Prostate gland (tissue), 2 donors: ENCODE results near the gene CEP55. TPM values are rescaled to one million over a fixed set of nuclear protein-coding genes. Genes with fewer than 3 reads are reported as not detected.

Source experiments
- DNase-seq: peaks from one replicate; pipeline ENCODE4 v3.0.0-alpha.2; 2019; ENCODE audit warnings: low spot score
- H3K27ac ChIP-seq, 2 donors: fragments of 200-600 bp; sonication (generic); 2 replicates each; pipeline ENCODE4 v1.5.1; 2017 to 2019
- H3K27me3 ChIP-seq: fragments of 200-600 bp; sonication (generic); replicated peaks from 2 replicates; pipeline ENCODE4 v1.5.1; 2019; ENCODE audit not compliant: insufficient read depth
- H3K36me3 ChIP-seq, 2 donors: fragments of 200-600 bp; sonication (generic); 1 replicate in 1 of 2; 2 replicates in 1 of 2; pipeline versions ENCODE4 v1.5.1 to v1.8.1; 2017 to 2019
- H3K4me1 ChIP-seq: fragments of 200-600 bp; sonication (generic); replicated peaks from 2 replicates; pipeline ENCODE4 v1.5.1; 2019
- H3K4me3 ChIP-seq, 2 donors: fragments of 200-600 bp; sonication (generic); 2 replicates each; pipeline ENCODE4 v1.5.1; 2017 to 2019
- H3K9me3 ChIP-seq: fragments of 200-600 bp; sonication (generic); 2 replicates; pipeline ENCODE4 v1.5.1; 2017
- POLR2A ChIP-seq: fragments of 450-650 bp; IDR thresholded peaks from one replicate; pipeline ENCODE4 v1.6.1; 2016; ENCODE audit warnings: antibody characterized with exemption, mild to moderate bottlenecking
- POLR2AphosphoS5 ChIP-seq: sonication (generic); formaldehyde crosslinking; IDR thresholded peaks from one replicate; pipeline ENCODE4 v1.6.1; 2017; ENCODE audit warnings: antibody characterized with exemption
- WGBS: methylation state at CpG from one replicate; pipeline ENCODE4 v1.1.5; 2018; 5-methylcytosine and 5-hydroxymethylcytosine counted together
- intact Hi-C: fragments of 100-400 bp; cut with DNase I; formaldehyde crosslinking; loops from one replicate; pipeline ENCODE4 v1.14.2; 2022
- total RNA-seq, 2 donors: library from RNA; depleted of rRNA; stranded (reverse); fragments of >200 nt; gene quantifications; one replicate each; pipeline ENCODE4 v1.1.0, GENCODE V29; 2016
- TF ChIP-seq, protein P1 (sequence below), 4 experiments: fragments of 200-600 bp in 2 of 4; fragments of 450-650 bp in 2 of 4; sonication (generic) in 2 of 4; IDR thresholded peaks; 1 replicate in 3 of 4; 2 replicates in 1 of 4; pipeline ENCODE4 v1.5.1; 2016 to 2019; ENCODE audit warnings: antibody characterized with exemption in 4 of 4, mild to moderate bottlenecking in 2 of 4, moderate library complexity in 2 of 4

Gene CEP55
- total RNA-seq, 2 donors from 2014 or later, result 0.14 to 4.7 TPM

DNA sequence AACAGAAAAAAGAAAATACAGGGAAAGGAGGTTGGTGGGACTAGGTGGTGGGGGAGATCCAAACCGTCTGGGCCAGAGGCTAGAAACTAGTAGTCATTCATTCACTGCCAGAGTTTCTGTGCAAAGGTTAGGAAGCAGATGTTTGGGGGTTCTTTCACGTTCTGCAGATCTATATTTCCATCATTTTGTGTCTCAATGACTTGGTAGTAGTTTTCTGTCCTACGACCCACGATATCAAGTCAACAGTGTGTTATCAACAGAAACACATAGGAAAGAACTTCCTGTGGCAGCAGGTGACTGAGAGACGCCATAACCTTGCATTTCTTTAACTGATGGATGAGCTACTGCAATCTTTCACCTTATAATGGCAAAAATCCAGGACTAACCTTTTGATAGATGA lies 1.8 kb downstream of the CEP55 start:
- DNase-seq, result no peak
- WGBS, result 66% methylated on average over 5 of the region's 5 CpGs
- intact Hi-C loops, result no loop called here
- H3K4me1 ChIP-seq, result peaks cover 3% of the 10 kb centered on the region
- H3K27ac ChIP-seq, result no peak overlapping the region
- H3K4me3 ChIP-seq, result no peak overlapping the region
- H3K27me3 ChIP-seq, result no peaks in the 10 kb centered on the region
- no peaks in the 10 kb centered on the region for H3K36me3 ChIP-seq
- TF ChIP-seq POLR2AphosphoS5 (no peak), POLR2A (no peak)
- no peaks in the 10 kb centered on the region for H3K9me3 ChIP-seq

DNA sequence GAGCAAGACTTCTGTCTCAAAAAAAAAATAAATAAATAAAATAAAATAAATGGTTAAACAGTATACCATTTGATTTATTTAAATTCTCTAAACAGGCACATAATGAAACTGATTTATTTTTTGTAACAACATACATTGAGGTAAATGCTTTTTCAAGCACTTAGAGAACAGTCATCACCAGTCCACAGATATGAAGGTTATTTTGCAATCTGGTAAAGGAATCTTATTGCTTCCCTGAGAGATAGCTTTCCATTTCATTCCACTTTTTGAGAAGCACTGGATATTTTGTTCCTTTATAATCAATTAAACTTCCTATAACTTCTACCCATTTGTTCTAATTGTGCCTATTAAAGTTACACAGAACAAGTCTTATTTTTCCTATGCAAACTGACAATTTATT lies 5.2 kb downstream of the CEP55 start:
- H3K27ac ChIP-seq, result no peak overlapping the region
- intact Hi-C loops, result no loop called here
- no peaks in the 10 kb centered on the region for H3K36me3 ChIP-seq
- TF ChIP-seq, protein P1, sequence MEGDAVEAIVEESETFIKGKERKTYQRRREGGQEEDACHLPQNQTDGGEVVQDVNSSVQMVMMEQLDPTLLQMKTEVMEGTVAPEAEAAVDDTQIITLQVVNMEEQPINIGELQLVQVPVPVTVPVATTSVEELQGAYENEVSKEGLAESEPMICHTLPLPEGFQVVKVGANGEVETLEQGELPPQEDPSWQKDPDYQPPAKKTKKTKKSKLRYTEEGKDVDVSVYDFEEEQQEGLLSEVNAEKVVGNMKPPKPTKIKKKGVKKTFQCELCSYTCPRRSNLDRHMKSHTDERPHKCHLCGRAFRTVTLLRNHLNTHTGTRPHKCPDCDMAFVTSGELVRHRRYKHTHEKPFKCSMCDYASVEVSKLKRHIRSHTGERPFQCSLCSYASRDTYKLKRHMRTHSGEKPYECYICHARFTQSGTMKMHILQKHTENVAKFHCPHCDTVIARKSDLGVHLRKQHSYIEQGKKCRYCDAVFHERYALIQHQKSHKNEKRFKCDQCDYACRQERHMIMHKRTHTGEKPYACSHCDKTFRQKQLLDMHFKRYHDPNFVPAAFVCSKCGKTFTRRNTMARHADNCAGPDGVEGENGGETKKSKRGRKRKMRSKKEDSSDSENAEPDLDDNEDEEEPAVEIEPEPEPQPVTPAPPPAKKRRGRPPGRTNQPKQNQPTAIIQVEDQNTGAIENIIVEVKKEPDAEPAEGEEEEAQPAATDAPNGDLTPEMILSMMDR (IDR thresholded peaks at IDR 0.05), result no peak
- TF ChIP-seq POLR2AphosphoS5, result no peak
- no peak for TF ChIP-seq POLR2A
- peaks cover 1% of the 10 kb centered on the region for H3K4me1 ChIP-seq
- H3K4me3 ChIP-seq, result no peak overlapping the region
- no peaks in the 10 kb centered on the region for H3K9me3 ChIP-seq
- DNase-seq, result no peak
- no peaks in the 10 kb centered on the region for H3K27me3 ChIP-seq

DNA sequence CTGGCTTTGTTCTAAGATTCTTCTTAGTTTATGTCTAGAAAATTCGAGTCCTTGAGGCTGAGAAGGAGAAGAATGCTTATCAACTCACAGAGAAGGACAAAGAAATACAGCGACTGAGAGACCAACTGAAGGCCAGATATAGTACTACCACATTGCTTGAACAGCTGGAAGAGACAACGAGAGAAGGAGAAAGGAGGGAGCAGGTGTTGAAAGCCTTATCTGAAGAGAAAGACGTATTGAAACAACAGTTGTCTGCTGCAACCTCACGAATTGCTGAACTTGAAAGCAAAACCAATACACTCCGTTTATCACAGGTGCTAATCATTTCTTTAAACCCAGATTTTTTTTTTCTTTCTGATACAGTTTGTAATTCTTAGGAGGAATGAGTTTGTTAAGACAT lies 6.7 kb downstream of the CEP55 start:
- intact Hi-C loops, result no loop called here
- H3K36me3 ChIP-seq, result no peaks in the 10 kb centered on the region
- H3K9me3 ChIP-seq, result no peaks in the 10 kb centered on the region
- no peak for DNase-seq
- no peaks in the 10 kb centered on the region for H3K4me1 ChIP-seq
- WGBS, result 64% methylated on average over 6 of the region's 6 CpGs
- H3K27ac ChIP-seq, result no peak overlapping the region
- H3K4me3 ChIP-seq, result no peak overlapping the region
- H3K27me3 ChIP-seq, result no peaks in the 10 kb centered on the region
- no peak for TF ChIP-seq POLR2AphosphoS5
- TF ChIP-seq POLR2A, result no peak
- TF ChIP-seq, protein P1 (IDR thresholded peaks at IDR 0.05), result no peak

DNA sequence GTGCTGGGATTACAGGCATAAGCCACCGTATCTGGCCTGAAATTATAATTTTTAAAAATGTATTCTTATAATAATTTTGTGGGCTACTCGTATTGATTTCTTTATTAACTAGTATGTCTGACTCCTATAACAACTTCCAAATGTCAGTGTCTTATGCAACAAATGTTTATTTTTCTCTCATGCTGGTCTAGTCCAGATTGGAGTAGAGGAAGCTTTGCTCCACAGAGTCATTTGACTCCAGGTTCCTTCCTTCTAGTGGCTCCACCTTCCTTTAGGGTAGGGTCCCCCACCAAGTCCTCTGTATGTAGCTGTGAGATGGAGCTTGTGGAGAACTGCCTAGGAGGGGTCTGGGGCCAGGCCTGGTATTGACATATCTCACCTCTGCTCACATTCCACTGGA lies 8.7 kb downstream of the CEP55 start:
- no peaks in the 10 kb centered on the region for H3K9me3 ChIP-seq
- TF ChIP-seq POLR2A (no peak), POLR2AphosphoS5 (no peak)
- TF ChIP-seq, protein P1 (IDR thresholded peaks at IDR 0.05), result no peak
- intact Hi-C loops, result no loop called here

DNA sequence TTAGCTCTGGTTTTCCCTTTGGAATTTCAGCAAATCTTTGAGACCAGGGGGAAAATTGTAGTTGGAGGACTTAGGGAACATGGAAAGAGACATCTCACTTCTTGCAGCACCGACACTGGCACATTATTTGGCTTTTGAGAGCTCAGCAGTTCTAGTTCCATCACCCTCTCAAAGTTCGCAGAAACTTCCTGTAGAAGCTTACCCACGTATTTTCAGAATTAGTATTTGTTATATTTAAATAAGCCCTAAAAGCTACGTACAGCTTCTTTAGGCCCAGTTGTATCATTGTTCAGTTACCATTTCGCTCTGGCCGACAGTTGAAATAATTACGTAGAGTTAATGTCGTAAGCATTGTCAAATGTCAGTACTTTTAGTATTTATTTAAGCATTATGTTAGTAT lies 13.4 kb downstream of the CEP55 start:
- H3K36me3 ChIP-seq, result no peaks in the 10 kb centered on the region
- H3K27ac ChIP-seq, result no peak overlapping the region
- intact Hi-C loops, result no loop called here
- DNase-seq, result no peak
- H3K27me3 ChIP-seq, result no peaks in the 10 kb centered on the region
- H3K9me3 ChIP-seq, result no peaks in the 10 kb centered on the region
- WGBS, result 92% methylated on average over 8 of the region's 8 CpGs
- no peak for TF ChIP-seq POLR2A
- TF ChIP-seq, protein P1 (IDR thresholded peaks at IDR 0.05), result no peak
- no peak for TF ChIP-seq POLR2AphosphoS5
- no peak overlapping the region for H3K4me3 ChIP-seq
- no peaks in the 10 kb centered on the region for H3K4me1 ChIP-seq

More for the DNA sequence above, 8.7 kb downstream of the CEP55 start:
- no peak for DNase-seq
- Histone ChIP-seq H3K4me3 (no peak overlapping the region), H3K27me3 (no peaks in the 10 kb centered on the region), H3K27ac (no peak overlapping the region), H3K36me3 (no peaks in the 10 kb centered on the region), H3K4me1 (no peaks in the 10 kb centered on the region)
- WGBS, result 90% methylated on average over 2 of the region's 2 CpGs
